Measurements from ENCODE around the gene LAMA2.

LAMA2 gene

GRCh38 chr6:128844598-128844997, 38.3 kb upstream of the LAMA2 start:
- no peaks in the 10 kb centered on the region for H3K36me3 ChIP-seq (replicated peaks; ENCODE audit: insufficient read depth, low read length)
- no peak for TF ChIP-seq EZH2phosphoT487 (IDR thresholded peaks at IDR 0.05; ENCODE audit: low read length)
- TF ChIP-seq EZH2 (optimal IDR thresholded peaks at IDR 0.05; ENCODE audit: low read depth, low read length): no peak
- no peak for TF ChIP-seq CTCF (IDR thresholded peaks at IDR 0.05; ENCODE audit: low read length)
- H3K4me2 ChIP-seq (ENCODE audit: low read depth, low read length): no peak overlapping the region
- H3K27me3 ChIP-seq (replicated peaks; ENCODE audit: insufficient read depth, low read length): no peaks in the 10 kb centered on the region
- H3K4me3 ChIP-seq (ENCODE audit: low read length): no peak overlapping the region
- no peak for DNase-seq
- no peak overlapping the region for H2AFZ ChIP-seq (ENCODE audit: low read length)
- no peaks in the 10 kb centered on the region for H3K9me2 ChIP-seq (replicated peaks; ENCODE audit: insufficient read depth, low read length)
- H3K79me2 ChIP-seq (ENCODE audit: low read length): no peaks in the 10 kb centered on the region
- no peaks in the 10 kb centered on the region for H3K4me1 ChIP-seq (ENCODE audit: low read length)
- no peaks in the 10 kb centered on the region for H3F3A ChIP-seq (ENCODE audit: insufficient read depth, low read length)
- no peak overlapping the region for H3K9ac ChIP-seq (ENCODE audit: low read length)
- H4K20me1 ChIP-seq (ENCODE audit: insufficient read depth, low read length): no peaks in the 10 kb centered on the region
- H3K9me3 ChIP-seq (replicated peaks; ENCODE audit: insufficient read depth, low read length): no peaks in the 10 kb centered on the region
- no peak overlapping the region for H3K27ac ChIP-seq (ENCODE audit: low read length)

- Histone ChIP-seq H3K4me2 (ENCODE audit: low read depth, low read length) (no peak overlapping the region), H3K9me3 (replicated peaks; ENCODE audit: insufficient read depth, low read length) (no peaks in the 10 kb centered on the region), H3K9me2 (replicated peaks; ENCODE audit: insufficient read depth, low read length) (no peaks in the 10 kb centered on the region), H2AFZ (ENCODE audit: low read length) (no peak overlapping the region), H4K20me1 (ENCODE audit: insufficient read depth, low read length) (no peaks in the 10 kb centered on the region), H3K9ac (ENCODE audit: low read length) (no peak overlapping the region), H3K4me1 (ENCODE audit: low read length) (no peaks in the 10 kb centered on the region), H3K36me3 (replicated peaks; ENCODE audit: insufficient read depth, low read length) (no peaks in the 10 kb centered on the region), H3K4me3 (ENCODE audit: low read length) (no peak overlapping the region), H3K27me3 (replicated peaks; ENCODE audit: insufficient read depth, low read length) (no peaks in the 10 kb centered on the region), H3K79me2 (ENCODE audit: low read length) (no peaks in the 10 kb centered on the region), H3F3A (ENCODE audit: insufficient read depth, low read length) (no peaks in the 10 kb centered on the region), H3K27ac (ENCODE audit: low read length) (no peak overlapping the region)
- DNase-seq: no peak
- TF ChIP-seq CTCF (IDR thresholded peaks at IDR 0.05; ENCODE audit: low read length) (no peak), EZH2 (optimal IDR thresholded peaks at IDR 0.05; ENCODE audit: low read depth, low read length) (no peak), EZH2phosphoT487 (IDR thresholded peaks at IDR 0.05; ENCODE audit: low read length) (no peak)
These were observed 35.3 kb upstream of the LAMA2 start for GRCh38 chr6:128847431-128848210.

GRCh38 chr6:128848212-128848935, 34.6 kb upstream of the LAMA2 start:
- no peaks in the 10 kb centered on the region for H3K9me2 ChIP-seq (replicated peaks; ENCODE audit: insufficient read depth, low read length)
- H3K27ac ChIP-seq (ENCODE audit: low read length): no peak overlapping the region
- H3K79me2 ChIP-seq (ENCODE audit: low read length): no peaks in the 10 kb centered on the region
- H3F3A ChIP-seq (ENCODE audit: insufficient read depth, low read length): no peaks in the 10 kb centered on the region
- H3K27me3 ChIP-seq (replicated peaks; ENCODE audit: insufficient read depth, low read length): no peaks in the 10 kb centered on the region
- no peaks in the 10 kb centered on the region for H3K4me1 ChIP-seq (ENCODE audit: low read length)
- DNase-seq: no peak
- no peak overlapping the region for H3K4me2 ChIP-seq (ENCODE audit: low read depth, low read length)
- no peak for TF ChIP-seq CTCF (IDR thresholded peaks at IDR 0.05; ENCODE audit: low read length)
- no peak for TF ChIP-seq EZH2phosphoT487 (IDR thresholded peaks at IDR 0.05; ENCODE audit: low read length)
- TF ChIP-seq EZH2 (optimal IDR thresholded peaks at IDR 0.05; ENCODE audit: low read depth, low read length): no peak
- H2AFZ ChIP-seq (ENCODE audit: low read length): no peak overlapping the region
- no peak overlapping the region for H3K9ac ChIP-seq (ENCODE audit: low read length)
- H4K20me1 ChIP-seq (ENCODE audit: insufficient read depth, low read length): no peaks in the 10 kb centered on the region
- H3K4me3 ChIP-seq (ENCODE audit: low read length): no peak overlapping the region
- H3K9me3 ChIP-seq (replicated peaks; ENCODE audit: insufficient read depth, low read length): no peaks in the 10 kb centered on the region
- H3K36me3 ChIP-seq (replicated peaks; ENCODE audit: insufficient read depth, low read length): no peaks in the 10 kb centered on the region
